ENCODE data around the gene IGSF21.

The IGSF21 gene

GRCh38 chr1:18107369-18108298 is at the start of gene IGSF21:
TSS of gene IGSF21 (plus strand) at chr1:18107798. CDS start at chr1:18108129, 331 bp downstream.
- Histone ChIP-seq H3K4me1 (ENCODE audit: insufficient read depth, low read length, severe bottlenecking) (no peaks in the 10 kb centered on the region), H3K4me2 (ENCODE audit: low read length) (no peak within 1 kb of the TSS), H3K79me2 (ENCODE audit: insufficient read depth, low read length) (no peaks in the 10 kb centered on the region), H3K36me3 (ENCODE audit: insufficient read depth, low read length) (no peaks in the 10 kb centered on the region), H3K9me3 (ENCODE audit: low read length) (no peaks in the 10 kb centered on the region), H3K9ac (ENCODE audit: low read length) (no peak within 1 kb of the TSS), H3K9me2 (ENCODE audit: low read depth, low read length) (no peaks in the 10 kb centered on the region), H3K27me3 (ENCODE audit: insufficient read depth, low read length) (no peaks in the 10 kb centered on the region), H3K4me3 (ENCODE audit: low read depth, low read length, poor library complexity, severe bottlenecking) (no peak within 1 kb of the TSS), H4K20me1 (ENCODE audit: insufficient read depth, low read length) (no peaks in the 10 kb centered on the region), H3K27ac (ENCODE audit: low read depth, low read length, poor library complexity, severe bottlenecking) (no peak within 1 kb of the TSS), H2AFZ (ENCODE audit: low read length) (no peak within 1 kb of the TSS), H3F3A (ENCODE audit: insufficient read depth, low read length) (no peaks in the 10 kb centered on the region)
- TF ChIP-seq, protein P1, sequence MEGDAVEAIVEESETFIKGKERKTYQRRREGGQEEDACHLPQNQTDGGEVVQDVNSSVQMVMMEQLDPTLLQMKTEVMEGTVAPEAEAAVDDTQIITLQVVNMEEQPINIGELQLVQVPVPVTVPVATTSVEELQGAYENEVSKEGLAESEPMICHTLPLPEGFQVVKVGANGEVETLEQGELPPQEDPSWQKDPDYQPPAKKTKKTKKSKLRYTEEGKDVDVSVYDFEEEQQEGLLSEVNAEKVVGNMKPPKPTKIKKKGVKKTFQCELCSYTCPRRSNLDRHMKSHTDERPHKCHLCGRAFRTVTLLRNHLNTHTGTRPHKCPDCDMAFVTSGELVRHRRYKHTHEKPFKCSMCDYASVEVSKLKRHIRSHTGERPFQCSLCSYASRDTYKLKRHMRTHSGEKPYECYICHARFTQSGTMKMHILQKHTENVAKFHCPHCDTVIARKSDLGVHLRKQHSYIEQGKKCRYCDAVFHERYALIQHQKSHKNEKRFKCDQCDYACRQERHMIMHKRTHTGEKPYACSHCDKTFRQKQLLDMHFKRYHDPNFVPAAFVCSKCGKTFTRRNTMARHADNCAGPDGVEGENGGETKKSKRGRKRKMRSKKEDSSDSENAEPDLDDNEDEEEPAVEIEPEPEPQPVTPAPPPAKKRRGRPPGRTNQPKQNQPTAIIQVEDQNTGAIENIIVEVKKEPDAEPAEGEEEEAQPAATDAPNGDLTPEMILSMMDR (IDR thresholded peaks at IDR 0.05; ENCODE audit: low read length) = no peak
- TF ChIP-seq EZH2 (IDR thresholded peaks at IDR 0.05; ENCODE audit: borderline replicate concordance, low read length) = no peak

- Histone ChIP-seq H3K27ac (ENCODE audit: low read depth, low read length, poor library complexity, severe bottlenecking) (no peak overlapping the region), H3K79me2 (ENCODE audit: insufficient read depth, low read length) (no peaks in the 10 kb centered on the region)
Measured at GRCh38 chr1:18058206-18058921, 49.2 kb upstream of the IGSF21 start.

GRCh38 chr1:18058981-18059605 is 48.5 kb upstream of the IGSF21 start:
- Histone ChIP-seq H3K4me2 (ENCODE audit: low read length) (no peak overlapping the region), H3K79me2 (ENCODE audit: insufficient read depth, low read length) (no peaks in the 10 kb centered on the region), H3K9ac (ENCODE audit: low read length) (no peak overlapping the region), H3K36me3 (ENCODE audit: insufficient read depth, low read length) (no peaks in the 10 kb centered on the region), H2AFZ (ENCODE audit: low read length) (no peak overlapping the region), H3K9me3 (ENCODE audit: low read length) (no peaks in the 10 kb centered on the region), H4K20me1 (ENCODE audit: insufficient read depth, low read length) (no peaks in the 10 kb centered on the region), H3F3A (ENCODE audit: insufficient read depth, low read length) (no peaks in the 10 kb centered on the region), H3K27me3 (ENCODE audit: insufficient read depth, low read length) (no peaks in the 10 kb centered on the region), H3K9me2 (ENCODE audit: low read depth, low read length) (no peaks in the 10 kb centered on the region), H3K4me1 (ENCODE audit: insufficient read depth, low read length, severe bottlenecking) (no peaks in the 10 kb centered on the region), H3K4me3 (ENCODE audit: low read depth, low read length, poor library complexity, severe bottlenecking) (no peak overlapping the region), H3K27ac (ENCODE audit: low read depth, low read length, poor library complexity, severe bottlenecking) (no peak overlapping the region)
- TF ChIP-seq, protein P1 (IDR thresholded peaks at IDR 0.05; ENCODE audit: low read length) = no peak
- TF ChIP-seq EZH2 (IDR thresholded peaks at IDR 0.05; ENCODE audit: borderline replicate concordance, low read length) = no peak

More at GRCh38 chr1:18058206-18058921, 49.2 kb upstream of the IGSF21 start:
- Histone ChIP-seq H3K9ac (ENCODE audit: low read length) (no peak overlapping the region), H3K9me2 (ENCODE audit: low read depth, low read length) (no peaks in the 10 kb centered on the region), H3F3A (ENCODE audit: insufficient read depth, low read length) (no peaks in the 10 kb centered on the region), H4K20me1 (ENCODE audit: insufficient read depth, low read length) (no peaks in the 10 kb centered on the region), H2AFZ (ENCODE audit: low read length) (no peak overlapping the region), H3K9me3 (ENCODE audit: low read length) (no peaks in the 10 kb centered on the region), H3K36me3 (ENCODE audit: insufficient read depth, low read length) (no peaks in the 10 kb centered on the region), H3K4me3 (ENCODE audit: low read depth, low read length, poor library complexity, severe bottlenecking) (no peak overlapping the region), H3K27me3 (ENCODE audit: insufficient read depth, low read length) (no peaks in the 10 kb centered on the region), H3K4me2 (ENCODE audit: low read length) (no peak overlapping the region), H3K4me1 (ENCODE audit: insufficient read depth, low read length, severe bottlenecking) (no peaks in the 10 kb centered on the region)
- TF ChIP-seq EZH2 (IDR thresholded peaks at IDR 0.05; ENCODE audit: borderline replicate concordance, low read length) = no peak
- TF ChIP-seq, protein P1 (IDR thresholded peaks at IDR 0.05; ENCODE audit: low read length) = no peak

All from OCI-LY1 (cell line).